Right lung (tissue), 5 donors: ENCODE data around the gene FHIT. TPM values are rescaled to one million over a fixed set of nuclear protein-coding genes. Genes with fewer than 3 reads are reported as not detected.

Source experiments
- DNase-seq, 2 donors: peaks; one replicate each; pipeline ENCODE4 v3.0.0-alpha.2; 2013
- polyA plus RNA-seq, 5 donors: library from polyadenylated mRNA; unstranded; fragments of 120-200 nt; gene quantifications; one replicate each; pipeline versions ENCODE4 v1.2.1 to v1.2.3, GENCODE V29; 2013; ENCODE audit warnings: inconsistent platforms in 1 of 5, low replicate concordance in 1 of 5; ENCODE audit not compliant: insufficient read length in 5 of 5, insufficient read depth in 1 of 5

Gene FHIT
- polyA plus RNA-seq, 5 donors = 9.1 to 17.8 (median 10.6) TPM

DNA sequence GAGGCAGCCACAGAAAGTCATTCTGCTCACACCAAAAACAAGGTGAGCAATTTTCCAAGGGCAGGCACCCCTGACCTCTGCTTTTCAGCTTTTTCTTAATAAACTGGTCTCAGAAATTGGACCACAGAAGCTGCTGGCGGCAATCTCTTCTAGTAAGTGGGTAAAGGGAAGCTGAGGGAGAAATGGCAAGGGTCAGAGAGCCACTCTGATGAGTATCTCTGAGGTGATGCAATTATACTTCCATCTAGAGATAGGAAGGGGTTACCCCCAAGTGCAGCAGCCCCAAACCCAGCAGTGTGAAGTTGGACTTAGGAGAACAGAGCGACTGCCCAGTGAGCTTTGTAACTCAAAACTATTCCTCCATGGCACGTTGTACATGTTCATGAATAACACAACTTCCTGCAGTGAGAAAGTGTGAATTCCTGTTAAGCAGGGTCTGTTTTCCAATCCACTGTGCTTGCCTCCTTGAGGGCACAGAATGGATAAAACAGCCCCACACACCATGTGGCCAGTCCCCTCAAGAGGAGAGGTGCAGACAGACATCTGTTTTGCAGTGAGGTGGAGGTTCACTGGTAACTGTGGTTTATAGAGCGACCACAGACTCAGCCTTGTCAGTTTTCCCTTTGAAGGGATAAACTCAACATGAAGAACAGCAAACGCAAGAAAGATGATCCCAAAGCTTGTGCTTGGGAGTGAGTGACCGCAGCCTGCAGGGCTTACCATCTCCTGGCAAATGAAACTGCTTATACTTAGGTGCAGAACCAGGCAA is 1518.0 kb downstream of the FHIT start:
- no peak for DNase-seq

DNA sequence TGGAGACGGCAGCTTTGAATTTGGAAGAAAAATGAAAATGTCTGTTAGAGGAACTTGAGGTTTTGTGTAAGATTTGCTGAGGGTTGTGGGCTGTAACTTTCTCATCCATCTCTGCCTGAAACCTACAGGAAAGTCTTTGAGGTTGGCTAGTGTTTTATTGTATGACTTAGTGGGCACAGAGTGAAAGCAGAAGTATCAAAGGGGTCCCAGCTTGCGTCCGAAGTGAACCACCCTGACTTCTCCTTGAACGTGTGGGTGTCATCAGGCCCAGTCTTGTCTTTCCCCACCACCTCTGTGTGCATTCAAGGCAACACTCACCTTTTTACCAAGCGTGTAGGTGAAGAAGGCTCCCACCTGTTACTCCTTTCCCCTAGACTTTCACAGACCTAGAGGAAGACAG is 1519.3 kb downstream of the FHIT start:
- no peak for DNase-seq

DNA sequence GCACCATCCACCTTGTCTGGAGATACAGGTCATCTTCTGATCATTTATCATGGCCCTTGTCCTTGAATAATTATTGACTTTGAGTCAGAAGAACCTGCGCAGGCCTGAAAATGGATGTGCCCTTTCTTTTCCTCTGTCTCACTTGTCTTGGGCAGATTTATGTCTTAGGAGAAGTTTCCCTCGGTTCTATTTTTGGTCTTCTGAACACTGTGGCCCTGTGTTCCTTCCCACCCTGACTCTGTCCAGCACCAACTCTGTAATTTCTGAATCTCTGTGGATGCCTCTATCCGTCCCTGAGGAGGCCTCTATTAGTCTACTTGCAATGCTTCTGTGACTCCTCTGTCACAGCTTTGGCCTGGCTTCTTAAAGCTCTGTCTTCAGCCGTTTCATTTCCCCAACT is 1520.7 kb downstream of the FHIT start:
- no peak for DNase-seq

DNA sequence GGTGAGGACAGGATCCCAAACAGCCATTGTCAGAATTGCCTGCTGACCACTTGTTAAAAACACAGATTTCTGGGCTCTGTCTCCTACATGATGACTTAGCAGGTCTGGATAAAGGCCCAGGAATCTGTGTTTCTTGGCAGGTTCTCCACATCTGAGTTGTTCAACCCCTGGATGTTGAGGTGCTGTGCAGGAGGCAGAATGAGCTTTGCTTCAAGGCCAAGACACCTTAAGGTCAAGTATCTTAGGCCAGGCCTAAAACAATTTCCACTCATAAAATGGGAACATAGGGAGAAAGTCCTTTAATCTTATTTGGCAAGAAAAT is 1522.7 kb downstream of the FHIT start:
- no peak for DNase-seq

DNA sequence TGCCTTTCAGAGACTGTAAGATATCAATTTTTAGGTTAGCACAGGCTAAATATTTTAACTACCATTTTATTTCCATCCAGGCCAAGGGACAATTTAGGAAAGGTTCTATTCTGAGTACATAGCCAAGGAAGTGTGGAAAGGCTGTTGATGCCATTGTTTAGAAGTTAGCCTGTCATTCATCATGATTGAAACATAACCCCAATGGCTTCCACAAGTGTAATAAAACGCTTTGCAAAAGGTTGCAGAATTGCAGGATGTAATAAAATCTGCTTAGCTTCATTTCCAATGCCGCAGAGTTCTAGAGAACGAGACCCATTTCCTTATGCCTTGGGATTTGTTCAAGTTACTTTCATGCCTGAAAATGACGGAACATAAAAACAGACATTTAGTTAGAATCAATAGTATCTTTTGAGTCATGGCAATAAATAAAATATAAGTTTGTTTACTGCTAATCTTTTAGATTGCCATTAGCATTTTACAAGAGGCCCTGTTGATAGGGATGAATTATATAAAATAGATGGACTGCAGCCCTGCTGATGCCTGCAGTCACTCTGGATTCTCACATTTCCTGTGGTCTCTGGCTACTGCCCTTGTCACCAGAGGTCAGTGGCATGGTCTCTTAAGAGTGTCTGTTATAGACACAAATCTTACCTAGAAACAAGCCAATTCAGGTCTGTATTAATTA is 1523.2 kb downstream of the FHIT start:
- no peak for DNase-seq

DNA sequence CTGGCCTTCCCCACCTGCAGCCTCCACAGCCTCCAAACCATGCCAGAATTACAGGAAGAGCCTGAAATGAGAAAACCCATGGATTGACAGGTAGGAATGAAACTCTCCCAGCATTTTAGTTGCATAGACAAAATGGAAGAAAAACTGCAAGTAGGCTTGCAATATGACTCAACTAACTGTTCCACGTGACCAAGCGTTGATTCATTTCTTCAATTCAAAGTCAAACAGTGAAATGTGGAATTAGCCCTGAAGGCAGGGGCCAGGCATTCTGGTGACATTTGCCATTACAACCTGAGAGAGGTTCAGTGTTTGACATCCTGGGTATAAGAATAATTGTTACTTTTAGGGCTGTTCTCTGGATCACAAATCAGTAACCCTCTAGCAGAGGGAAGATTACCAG is 1525.0 kb downstream of the FHIT start:
- DNase-seq = no peak

DNA sequence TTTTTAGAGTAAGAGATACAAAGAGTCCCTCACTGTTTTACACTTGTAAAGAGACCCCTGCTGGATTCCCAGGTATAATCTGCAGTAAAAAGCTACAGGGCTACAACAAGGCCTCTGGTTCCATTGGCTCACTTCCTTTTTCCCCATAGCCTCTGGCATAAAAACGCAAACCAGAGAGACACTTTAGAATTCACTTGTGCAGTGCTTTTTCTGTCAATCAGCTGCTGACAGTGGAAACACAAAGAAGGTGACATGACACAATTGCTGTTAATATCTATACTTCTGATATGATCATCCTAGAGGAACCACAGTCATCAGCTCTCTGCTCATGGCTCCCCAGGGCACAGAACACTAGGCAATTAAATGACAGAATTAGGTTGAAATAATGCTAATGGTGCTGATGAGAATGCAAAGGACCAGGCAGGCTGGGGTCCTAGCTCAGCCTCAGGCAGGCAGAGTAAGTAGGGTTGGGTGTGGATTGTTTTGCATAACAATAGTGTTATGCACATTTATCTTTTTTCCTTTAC is 1533.5 kb downstream of the FHIT start:
- no peak for DNase-seq

DNA sequence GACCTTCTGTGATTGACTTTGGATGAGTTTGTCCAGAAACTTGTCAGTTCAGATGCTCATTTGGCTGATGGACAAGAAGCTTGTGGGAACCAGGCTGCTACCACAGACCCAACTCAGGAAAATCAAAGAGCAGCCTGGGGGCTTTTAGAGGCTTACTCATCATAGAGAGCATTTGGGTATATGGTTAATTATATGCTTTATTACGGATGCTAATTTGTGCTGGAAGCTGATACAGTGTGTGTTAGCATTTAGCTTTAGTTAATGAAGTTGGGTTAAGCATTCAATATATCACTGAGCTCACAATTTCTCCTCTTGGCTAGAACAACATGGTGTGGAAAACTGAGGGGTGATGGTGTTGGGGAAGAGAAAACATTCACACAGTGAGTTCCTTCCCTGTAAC is 1537.2 kb downstream of the FHIT start:
- DNase-seq = no peak

DNA sequence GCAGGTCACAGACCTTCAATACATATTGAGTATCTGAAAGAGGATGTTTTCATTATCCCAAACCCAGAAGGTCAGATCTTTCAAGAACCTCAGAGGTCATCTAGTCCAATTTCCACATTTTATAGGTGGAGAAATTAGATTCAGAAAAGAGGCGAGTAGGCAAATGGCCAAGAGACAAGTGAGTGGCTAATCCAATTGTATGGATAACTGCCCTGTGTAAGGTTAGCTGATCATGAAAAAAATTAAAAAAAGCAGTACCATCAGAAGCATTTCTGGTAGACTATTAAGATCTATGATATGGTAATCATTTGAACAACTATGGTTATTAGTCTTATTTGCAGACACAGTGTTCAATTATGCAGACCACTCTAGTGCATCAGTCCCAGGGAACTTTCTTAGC is 1540.7 kb downstream of the FHIT start:
- DNase-seq = no peak

DNA sequence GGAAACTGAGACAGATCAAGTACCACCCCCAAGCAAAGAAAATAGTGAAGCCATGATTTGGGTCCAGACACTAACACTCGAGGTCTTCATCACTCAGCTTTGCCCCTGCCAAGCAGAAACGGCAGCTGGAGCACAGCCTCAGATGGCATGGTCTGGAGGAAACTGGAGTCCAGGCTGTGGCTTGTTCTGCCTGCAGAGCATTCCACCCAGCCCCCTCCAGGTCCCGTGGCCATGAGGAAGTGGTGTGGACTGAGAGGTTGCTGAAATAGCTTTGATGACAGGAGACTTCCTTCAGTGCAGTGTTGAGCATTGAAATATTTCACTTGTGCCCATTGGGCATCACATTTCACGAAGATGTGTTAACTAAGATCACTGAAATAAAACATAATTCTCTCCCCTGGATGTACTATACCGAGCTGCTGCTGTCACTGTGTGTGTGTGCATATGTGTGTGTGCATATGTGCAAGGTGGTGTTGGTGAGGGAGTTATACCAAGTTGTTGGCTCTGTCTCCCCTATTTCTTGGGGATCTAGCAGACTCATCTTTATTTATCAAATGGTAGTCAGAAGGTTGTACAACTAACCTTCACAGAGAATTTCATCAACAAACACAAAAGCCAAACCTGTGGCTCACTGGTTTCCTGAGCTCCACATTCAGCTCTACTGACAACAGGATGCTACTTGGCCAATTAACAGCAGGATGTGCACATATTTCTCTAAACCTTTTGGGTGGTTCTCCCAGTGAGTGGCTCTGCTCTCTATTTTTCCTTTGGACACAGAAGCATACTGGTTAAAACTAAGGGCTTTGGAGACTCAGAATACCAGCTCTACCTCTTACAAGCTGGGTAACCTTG is 1541.3 kb downstream of the FHIT start:
- DNase-seq = no peak

DNA sequence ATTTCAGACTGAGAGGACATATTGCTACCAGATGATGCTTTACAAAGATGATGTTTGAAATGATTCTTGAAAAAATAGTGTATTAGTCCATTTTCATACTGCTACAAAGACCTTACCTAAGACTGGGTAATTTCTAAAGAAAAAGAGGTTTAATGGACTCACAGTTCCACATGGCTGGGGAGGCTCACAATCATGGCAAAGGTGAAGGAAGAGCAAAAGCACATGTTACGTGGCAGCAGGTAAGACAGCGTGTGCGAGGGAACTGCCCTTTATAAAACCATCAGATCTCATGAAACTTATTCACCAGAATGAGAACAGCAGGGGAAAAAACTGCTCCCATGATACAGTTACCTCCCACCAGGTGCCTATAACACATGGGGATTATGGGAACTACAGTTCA is 1543.0 kb downstream of the FHIT start:
- DNase-seq = no peak

DNA sequence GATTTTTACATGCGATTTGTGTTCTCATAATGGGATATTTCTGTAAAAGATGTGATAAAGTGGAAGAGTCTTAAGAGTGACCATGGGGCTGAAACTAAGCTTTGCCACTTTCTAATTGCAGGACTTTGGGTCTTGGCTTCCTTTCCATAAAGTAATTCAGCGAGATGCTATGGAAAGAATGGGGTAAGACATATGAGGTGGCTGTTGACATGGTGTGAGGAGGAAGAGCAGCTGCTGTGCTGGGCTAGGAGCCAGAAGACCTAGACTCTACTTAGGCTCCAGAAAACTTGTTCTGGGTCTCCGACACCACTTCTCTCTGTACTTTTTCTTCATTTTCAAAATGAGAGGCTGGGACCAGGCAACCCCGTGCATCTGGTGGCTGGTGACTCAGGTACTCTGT is 1547.0 kb downstream of the FHIT start:
- DNase-seq = peak; percentile 68 to 76

DNA sequence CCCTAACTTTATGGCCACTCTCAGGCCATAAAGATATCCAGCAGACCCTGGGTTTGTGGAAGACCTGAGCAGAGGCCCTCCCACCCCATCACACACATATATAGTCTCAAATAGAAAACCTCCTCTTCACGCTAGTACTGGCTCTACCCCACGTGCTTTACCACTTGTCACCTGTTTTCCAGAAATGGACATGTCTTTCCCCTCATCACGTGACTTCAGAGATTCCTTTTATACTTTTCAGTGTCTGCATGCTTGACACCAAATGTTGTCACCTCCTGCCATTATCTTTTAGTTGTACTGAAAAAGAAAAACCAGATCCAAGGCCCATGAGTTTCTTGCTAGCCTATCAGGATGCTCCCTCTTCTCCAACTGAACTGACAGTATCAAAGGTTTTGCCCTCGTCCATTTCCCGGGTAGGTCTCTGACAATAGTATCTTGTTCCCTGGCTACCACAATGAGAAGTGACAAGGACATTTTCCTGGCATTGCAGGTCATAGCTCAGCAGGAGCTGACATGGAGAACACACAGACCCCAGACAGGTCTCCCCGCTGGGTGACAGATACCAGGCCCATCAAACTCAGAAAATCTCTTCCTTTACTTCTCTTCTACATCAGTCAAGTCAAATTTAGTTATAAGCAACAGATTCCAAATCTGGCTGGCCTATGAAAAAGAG is 1551.5 kb downstream of the FHIT start:
- no peak for DNase-seq
